D721Med (cell line): ENCODE measurements around the gene DBP.

Experiments
- DNase-seq: peaks from one replicate; pipeline ENCODE4 v3.0.0; 2011; ENCODE audit warnings: low spot score; ENCODE audit not compliant: insufficient read length
- FAIRE-seq: peaks from 2 replicates; lab custom pipeline; 2011; peaks lifted over from hg19 to GRCh38; lab: Jason Lieb, UNC
- TF ChIP-seq, protein P1 (sequence below): IDR thresholded peaks from 2 replicates; pipeline ENCODE4 v1.5.1; 2012; ENCODE audit warnings: mild to moderate bottlenecking, control low read depth; ENCODE audit not compliant: insufficient read depth; ENCODE audit errors: missing control alignments

Gene DBP

DNA sequence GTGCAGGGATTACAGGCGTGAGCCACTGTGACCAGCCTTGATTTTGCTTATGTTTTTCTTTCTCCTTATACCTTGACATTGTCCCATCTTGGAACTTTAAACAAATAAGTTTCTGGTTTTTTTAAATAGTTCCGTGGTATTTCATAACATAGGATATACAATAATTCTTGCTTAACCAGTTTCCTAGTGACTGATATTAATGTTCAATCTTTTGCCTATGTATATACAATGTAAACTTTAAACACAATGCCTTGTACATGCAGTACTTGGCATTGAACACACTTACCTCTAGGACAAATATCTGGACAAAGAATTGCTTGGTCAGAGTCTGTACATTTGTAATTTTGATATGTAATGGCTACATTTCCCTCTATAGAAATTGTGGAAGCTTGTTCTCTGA is 55.0 kb downstream of the DBP start:
- FAIRE-seq (no peak), DNase-seq (no peak)
- TF ChIP-seq, protein P1, sequence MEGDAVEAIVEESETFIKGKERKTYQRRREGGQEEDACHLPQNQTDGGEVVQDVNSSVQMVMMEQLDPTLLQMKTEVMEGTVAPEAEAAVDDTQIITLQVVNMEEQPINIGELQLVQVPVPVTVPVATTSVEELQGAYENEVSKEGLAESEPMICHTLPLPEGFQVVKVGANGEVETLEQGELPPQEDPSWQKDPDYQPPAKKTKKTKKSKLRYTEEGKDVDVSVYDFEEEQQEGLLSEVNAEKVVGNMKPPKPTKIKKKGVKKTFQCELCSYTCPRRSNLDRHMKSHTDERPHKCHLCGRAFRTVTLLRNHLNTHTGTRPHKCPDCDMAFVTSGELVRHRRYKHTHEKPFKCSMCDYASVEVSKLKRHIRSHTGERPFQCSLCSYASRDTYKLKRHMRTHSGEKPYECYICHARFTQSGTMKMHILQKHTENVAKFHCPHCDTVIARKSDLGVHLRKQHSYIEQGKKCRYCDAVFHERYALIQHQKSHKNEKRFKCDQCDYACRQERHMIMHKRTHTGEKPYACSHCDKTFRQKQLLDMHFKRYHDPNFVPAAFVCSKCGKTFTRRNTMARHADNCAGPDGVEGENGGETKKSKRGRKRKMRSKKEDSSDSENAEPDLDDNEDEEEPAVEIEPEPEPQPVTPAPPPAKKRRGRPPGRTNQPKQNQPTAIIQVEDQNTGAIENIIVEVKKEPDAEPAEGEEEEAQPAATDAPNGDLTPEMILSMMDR, result no peak
